SU-DHL-6 (cell line): Measurements from ENCODE around the gene ANKS1B.

Experiments used
- EZH2phosphoT487 ChIP-seq: fragments of 200-600 bp; sonication (generic), shearing (Covaris generic); conservative IDR thresholded peaks from 2 replicates; pipeline ENCODE4 v1.6.1; 2018; ENCODE audit warnings: mild to moderate bottlenecking, antibody characterized with exemption, low read length, moderate library complexity, mixed read lengths
- TF ChIP-seq, protein P1 (sequence below): fragments of 200-600 bp; sonication (generic); IDR thresholded peaks from one replicate; pipeline ENCODE4 v1.5.1; 2017; ENCODE audit warnings: antibody characterized with exemption, mild to moderate bottlenecking, low read length, moderate library complexity; ENCODE audit not compliant: insufficient read depth, poor library complexity, severe bottlenecking

- TF ChIP-seq, protein P1, sequence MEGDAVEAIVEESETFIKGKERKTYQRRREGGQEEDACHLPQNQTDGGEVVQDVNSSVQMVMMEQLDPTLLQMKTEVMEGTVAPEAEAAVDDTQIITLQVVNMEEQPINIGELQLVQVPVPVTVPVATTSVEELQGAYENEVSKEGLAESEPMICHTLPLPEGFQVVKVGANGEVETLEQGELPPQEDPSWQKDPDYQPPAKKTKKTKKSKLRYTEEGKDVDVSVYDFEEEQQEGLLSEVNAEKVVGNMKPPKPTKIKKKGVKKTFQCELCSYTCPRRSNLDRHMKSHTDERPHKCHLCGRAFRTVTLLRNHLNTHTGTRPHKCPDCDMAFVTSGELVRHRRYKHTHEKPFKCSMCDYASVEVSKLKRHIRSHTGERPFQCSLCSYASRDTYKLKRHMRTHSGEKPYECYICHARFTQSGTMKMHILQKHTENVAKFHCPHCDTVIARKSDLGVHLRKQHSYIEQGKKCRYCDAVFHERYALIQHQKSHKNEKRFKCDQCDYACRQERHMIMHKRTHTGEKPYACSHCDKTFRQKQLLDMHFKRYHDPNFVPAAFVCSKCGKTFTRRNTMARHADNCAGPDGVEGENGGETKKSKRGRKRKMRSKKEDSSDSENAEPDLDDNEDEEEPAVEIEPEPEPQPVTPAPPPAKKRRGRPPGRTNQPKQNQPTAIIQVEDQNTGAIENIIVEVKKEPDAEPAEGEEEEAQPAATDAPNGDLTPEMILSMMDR: no peak
- TF ChIP-seq EZH2phosphoT487: no peak
These were observed 1163.5 kb downstream of the ANKS1B start for GRCh38 chr12:98821232-98821631.
